Fibroblast of skin of back (primary cell): Measurements from ENCODE around the gene RNF41.

Source experiments
- DNase-seq: peaks from one replicate; pipeline ENCODE4 v3.0.0-alpha.2; 2013

RNF41 gene

GRCh38 chr12:56243731-56244181, 22.0 kb upstream of the RNF41 start:
- no peak for DNase-seq

GRCh38 chr12:56242986-56243385, 21.3 kb upstream of the RNF41 start:
- DNase-seq: no peak

- no peak for DNase-seq
These were observed 19.9 kb upstream of the RNF41 start for GRCh38 chr12:56241424-56242303.

GRCh38 chr12:56237552-56237951, 15.8 kb upstream of the RNF41 start:
- no peak for DNase-seq

GRCh38 chr12:56236985-56237384, 15.3 kb upstream of the RNF41 start:
- no peak for DNase-seq

- no peak for DNase-seq
These were observed 14.4 kb upstream of the RNF41 start for GRCh38 chr12:56236091-56236490.

GRCh38 chr12:56234746-56235436, 13.2 kb upstream of the RNF41 start:
- DNase-seq: no peak

- DNase-seq: no peak
These were observed 9.5 kb upstream of the RNF41 start for GRCh38 chr12:56231184-56231582.

GRCh38 chr12:56230432-56231183, 8.9 kb upstream of the RNF41 start:
- no peak for DNase-seq

- DNase-seq: no peak
These were observed 8.3 kb upstream of the RNF41 start, which contains the start of gene SLC39A5 for GRCh38 chr12:56229916-56230431. Gene SLC39A5 (plus strand): TSS chr12:56230051. CDS start chr12:56231275, 1,224 bp downstream.

- DNase-seq: no peak
These were observed 7.4 kb upstream of the RNF41 start for GRCh38 chr12:56229082-56229481.

GRCh38 chr12:56224954-56225353, 3.2 kb upstream of the RNF41 start:
- DNase-seq: no peak

GRCh38 chr12:56224102-56224701, 2.5 kb upstream of the RNF41 start, which contains the start of gene NABP2:
Gene NABP2 (plus strand): TSS chr12:56224342. CDS start chr12:56224857, 515 bp downstream.
- peak; percentile 99 for DNase-seq

- no peak for DNase-seq
These were observed 1.9 kb upstream of the RNF41 start for GRCh38 chr12:56223571-56224101.

- no peak for DNase-seq
These were observed 791 bp upstream of the RNF41 start for GRCh38 chr12:56222531-56222895.

GRCh38 chr12:56221232-56221756, 428 bp downstream of the RNF41 start:
- DNase-seq: peak; percentile 90

GRCh38 chr12:56220611-56221231, 1.0 kb downstream of the RNF41 start:
- DNase-seq: peak; percentile 55

- DNase-seq: no peak
These were observed 1.9 kb downstream of the RNF41 start for GRCh38 chr12:56219840-56220239.

GRCh38 chr12:56216461-56216860, 5.3 kb downstream of the RNF41 start:
- DNase-seq: no peak

- DNase-seq: no peak
These were observed 7.8 kb downstream of the RNF41 start for GRCh38 chr12:56213878-56214277.

- no peak for DNase-seq
These were observed 9.4 kb downstream of the RNF41 start for GRCh38 chr12:56212361-56212760.
